LNCaP clone FGC (cell line): ENCODE measurements around the gene USP21.
A peak's percentile ranks its signal among the peaks of the same experiment; 100 is the strongest.

Experiments used
- DNase-seq: peaks from one replicate; pipeline ENCODE4 v3.0.0-alpha.2; 2011; ENCODE audit warnings: low read depth
- H3K4me3 ChIP-seq: 2 replicates; pipeline ENCODE4 v1.5.1; 2011; ENCODE audit warnings: mild to moderate bottlenecking, low read depth, low read length, control low read depth
- TF ChIP-seq, protein P1 (sequence below): IDR thresholded peaks from 2 replicates; pipeline ENCODE4 v1.5.1; 2012; ENCODE audit warnings: mild to moderate bottlenecking; ENCODE audit not compliant: control insufficient read depth, insufficient read depth; ENCODE audit errors: extremely low read depth

Gene USP21

DNA sequence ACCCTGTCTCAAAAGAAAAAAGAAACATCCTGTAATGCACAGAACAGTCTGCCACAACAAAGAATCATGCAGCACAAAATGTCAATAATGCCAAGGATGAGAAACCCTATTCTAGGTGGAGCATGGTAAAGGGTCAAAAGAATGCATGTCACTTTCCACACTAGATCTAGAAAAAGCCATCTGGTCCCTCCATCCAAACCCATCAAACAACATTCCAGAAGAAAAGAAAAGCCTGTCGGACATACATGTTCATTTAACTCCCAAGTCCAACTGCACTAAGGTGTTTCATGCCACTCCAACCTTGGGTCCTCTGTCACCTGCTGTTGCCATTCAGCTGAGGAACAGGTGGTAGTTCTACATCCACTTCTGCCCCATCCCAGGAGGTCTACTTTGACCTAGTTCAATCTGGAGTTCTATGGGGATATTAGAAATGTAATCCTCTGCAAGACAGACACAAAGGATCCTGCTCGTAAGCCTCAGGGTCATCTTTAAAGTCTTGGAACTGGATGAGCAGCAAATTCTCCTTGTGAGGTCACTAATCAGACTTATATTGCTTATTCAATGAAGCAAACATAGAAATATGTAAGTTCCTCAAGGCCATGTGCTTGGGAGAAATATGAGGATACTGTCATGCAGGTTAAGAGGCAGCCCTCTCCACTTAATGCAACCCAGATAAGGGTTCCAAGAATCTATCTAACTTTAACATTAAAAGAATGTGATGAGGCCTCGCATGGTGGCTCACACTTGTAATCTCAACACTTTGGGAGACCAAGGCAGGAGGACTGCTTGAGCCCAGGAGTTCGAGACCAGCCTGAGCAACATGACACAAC lies 30.5 kb upstream of the USP21 start:
- no peak overlapping the region for H3K4me3 ChIP-seq
- TF ChIP-seq, protein P1, sequence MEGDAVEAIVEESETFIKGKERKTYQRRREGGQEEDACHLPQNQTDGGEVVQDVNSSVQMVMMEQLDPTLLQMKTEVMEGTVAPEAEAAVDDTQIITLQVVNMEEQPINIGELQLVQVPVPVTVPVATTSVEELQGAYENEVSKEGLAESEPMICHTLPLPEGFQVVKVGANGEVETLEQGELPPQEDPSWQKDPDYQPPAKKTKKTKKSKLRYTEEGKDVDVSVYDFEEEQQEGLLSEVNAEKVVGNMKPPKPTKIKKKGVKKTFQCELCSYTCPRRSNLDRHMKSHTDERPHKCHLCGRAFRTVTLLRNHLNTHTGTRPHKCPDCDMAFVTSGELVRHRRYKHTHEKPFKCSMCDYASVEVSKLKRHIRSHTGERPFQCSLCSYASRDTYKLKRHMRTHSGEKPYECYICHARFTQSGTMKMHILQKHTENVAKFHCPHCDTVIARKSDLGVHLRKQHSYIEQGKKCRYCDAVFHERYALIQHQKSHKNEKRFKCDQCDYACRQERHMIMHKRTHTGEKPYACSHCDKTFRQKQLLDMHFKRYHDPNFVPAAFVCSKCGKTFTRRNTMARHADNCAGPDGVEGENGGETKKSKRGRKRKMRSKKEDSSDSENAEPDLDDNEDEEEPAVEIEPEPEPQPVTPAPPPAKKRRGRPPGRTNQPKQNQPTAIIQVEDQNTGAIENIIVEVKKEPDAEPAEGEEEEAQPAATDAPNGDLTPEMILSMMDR: no peak
- no peak for DNase-seq

DNA sequence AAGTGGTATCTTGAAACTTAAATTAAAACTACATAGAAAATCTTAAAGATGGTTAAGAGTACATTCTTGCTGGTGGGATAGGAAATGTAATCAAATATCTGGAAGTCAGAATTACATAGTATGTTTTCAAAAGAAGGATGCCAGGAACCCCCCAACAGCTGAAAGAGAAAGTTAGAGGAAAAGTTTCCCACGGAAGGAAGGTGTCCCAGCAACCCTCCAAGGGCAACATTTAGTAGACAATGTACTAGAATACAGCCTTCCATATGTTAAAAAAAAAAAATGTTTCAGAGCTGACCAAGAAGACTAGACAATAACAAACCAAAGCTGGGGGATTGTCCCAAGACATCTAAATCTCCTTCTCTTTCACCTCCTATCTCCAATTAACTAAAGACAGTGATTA lies 29.0 kb upstream of the USP21 start:
- TF ChIP-seq, protein P1: no peak
- H3K4me3 ChIP-seq: no peak overlapping the region
- no peak for DNase-seq

DNA sequence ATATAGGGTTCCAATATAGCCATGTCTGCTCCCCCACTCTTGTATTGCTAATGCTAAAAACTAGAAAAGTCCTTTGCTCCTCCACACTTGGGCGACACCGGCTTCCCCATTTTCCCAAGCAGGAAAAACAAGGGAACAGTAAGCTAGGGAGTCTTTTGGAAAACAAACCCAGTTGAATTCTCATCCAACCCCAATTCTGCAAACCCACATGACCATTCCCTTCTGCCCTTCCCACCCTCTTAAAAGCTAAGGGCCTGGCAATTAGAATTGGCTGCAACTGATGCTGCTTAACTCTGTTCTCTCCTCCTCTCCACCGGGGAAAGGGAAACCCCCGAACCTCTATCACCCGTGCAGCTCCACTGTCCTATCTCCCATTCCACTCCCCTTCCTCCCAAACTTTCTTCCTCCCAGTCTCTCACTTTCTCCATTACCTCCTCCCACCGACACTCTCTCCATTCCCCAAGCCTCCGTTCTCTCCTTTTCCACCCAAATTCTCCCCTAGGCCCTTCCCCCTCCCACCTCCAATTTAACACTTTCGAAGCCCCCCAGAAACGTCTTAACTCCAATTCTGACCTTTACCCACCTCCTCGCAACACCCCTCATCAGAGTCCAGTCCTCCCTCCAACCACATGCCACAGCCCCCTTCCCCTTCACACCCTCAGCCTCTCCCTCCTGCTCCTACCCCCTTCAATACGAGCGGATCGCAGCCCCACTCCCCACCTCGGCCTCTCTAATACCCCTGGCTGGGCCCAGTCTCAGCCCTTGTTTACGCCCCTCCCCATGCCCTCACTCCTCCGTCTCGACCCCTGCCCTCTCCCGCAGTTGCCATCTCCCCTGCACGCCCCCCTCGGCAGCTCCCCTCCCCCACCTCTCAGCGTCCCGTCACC lies 27.5 kb upstream of the USP21 start:
- TF ChIP-seq, protein P1: no peak
- peak overlapping the region; percentile 71 for H3K4me3 ChIP-seq
- DNase-seq: no peak

- DNase-seq: peak; percentile 97
- peak within 1 kb of the TSS; percentile 71 for H3K4me3 ChIP-seq
- TF ChIP-seq, protein P1: peak; percentile 28
These were observed 26.7 kb upstream of the USP21 start, which contains the start of gene DEDD for GRCh38 chr1:161132410-161133219. DEDD (minus strand) TSS chr1:161132667; CDS start chr1:161124462, 8,205 bp downstream.

DNA sequence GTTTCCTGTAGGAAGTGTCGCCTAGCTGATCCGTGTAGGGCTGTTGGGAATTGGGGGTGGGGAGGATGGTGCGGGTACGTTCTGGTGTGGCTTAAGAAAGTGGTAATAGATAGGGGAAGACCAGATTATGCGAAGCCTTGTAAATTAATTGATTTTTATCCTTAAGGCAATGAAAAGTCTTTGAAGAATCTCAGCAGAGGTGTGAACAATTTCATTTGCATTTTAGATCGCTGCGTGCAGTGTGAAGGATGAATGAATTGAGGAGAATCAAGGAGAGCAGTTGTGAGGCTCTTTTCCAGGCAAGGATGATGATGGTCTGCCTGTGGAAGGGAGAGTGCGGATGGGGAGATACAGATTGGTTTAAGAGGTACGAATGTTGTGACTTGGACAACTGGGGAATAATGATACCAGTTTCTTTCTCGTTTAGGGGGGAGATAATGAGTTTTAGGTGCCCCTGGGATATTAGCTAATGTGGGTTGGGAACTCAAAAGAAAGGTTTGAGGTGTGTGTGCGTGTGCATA lies 26.0 kb upstream of the USP21 start:
- H3K4me3 ChIP-seq: peak overlapping the region; percentile 71
- TF ChIP-seq, protein P1: no peak
- no peak for DNase-seq

DNA sequence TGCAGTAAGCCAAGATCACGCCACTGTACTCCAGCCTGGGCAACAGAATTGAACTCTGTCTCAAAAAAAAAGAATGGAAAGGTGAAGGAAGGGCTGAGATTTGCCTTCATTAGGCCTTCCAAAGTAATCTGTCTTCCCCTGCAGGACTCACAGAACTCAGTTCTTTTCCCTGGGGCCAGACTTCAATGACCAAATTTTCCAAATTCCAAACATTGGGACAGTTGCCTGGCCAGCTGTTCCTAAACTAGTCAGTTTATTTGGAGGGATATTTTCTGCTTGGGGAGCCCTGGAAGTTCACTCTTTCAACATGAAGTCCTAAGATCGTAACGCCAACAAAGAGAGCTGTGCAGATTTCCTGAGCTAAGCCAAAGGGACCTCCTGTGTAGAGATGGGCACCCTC lies 21.4 kb upstream of the USP21 start:
- no peak overlapping the region for H3K4me3 ChIP-seq
- no peak for DNase-seq
- TF ChIP-seq, protein P1: no peak
